ENCODE results near the gene GALNT18. TPM values are rescaled to one million over a fixed set of nuclear protein-coding genes. Genes with fewer than 3 reads are reported as not detected.

Gene GALNT18
- total and polyA plus RNA-seq, 8 donors: 16.4 to 42.6 (median 23.0) TPM

- no peak for TF ChIP-seq CTCF (IDR thresholded peaks at IDR 0.05)
- ATAC-seq: peak; percentile 41
- no peak overlapping the region for H3K27ac ChIP-seq
- intact Hi-C loops (cut with DNase I): no loop called here
- no peaks in the 10 kb centered on the region for H3K27me3 ChIP-seq
- H3K4me3 ChIP-seq: no peak overlapping the region
- DNase-seq: no peak
- no peaks in the 10 kb centered on the region for H3K4me1 ChIP-seq
- no peaks in the 10 kb centered on the region for H3K9me3 ChIP-seq
- no peaks in the 10 kb centered on the region for H3K36me3 ChIP-seq
Observed at GRCh38 chr11:11436715-11437313, 185.0 kb downstream of the GALNT18 start.

- Histone ChIP-seq H3K27me3 (no peaks in the 10 kb centered on the region), H3K4me3 (no peak overlapping the region), H3K27ac (no peak overlapping the region), H3K4me1 (no peaks in the 10 kb centered on the region), H3K36me3 (peaks cover 0 to under 1% of the 10 kb centered on the region in 2 donors), H3K9me3 (no peaks in the 10 kb centered on the region)
- TF ChIP-seq CTCF (IDR thresholded peaks at IDR 0.05): no peak
- ATAC-seq (no peak), DNase-seq (peak in 1 of 4 donors; percentile 15)
- intact Hi-C loops (cut with DNase I): no loop called here
Observed at GRCh38 chr11:11435635-11436034, 186.2 kb downstream of the GALNT18 start.

GRCh38 chr11:11433960-11434359, 187.8 kb downstream of the GALNT18 start:
- Histone ChIP-seq H3K4me1 (no peaks in the 10 kb centered on the region), H3K36me3 (peaks cover 0 to 4% of the 10 kb centered on the region in 2 donors), H3K9me3 (no peaks in the 10 kb centered on the region), H3K27me3 (no peaks in the 10 kb centered on the region), H3K27ac (no peak overlapping the region), H3K4me3 (no peak overlapping the region)
- intact Hi-C loops (cut with DNase I): no loop called here
- no peak for TF ChIP-seq CTCF (IDR thresholded peaks at IDR 0.05)
- DNase-seq: no peak
- ATAC-seq: no peak

- no peak for DNase-seq
- no peak for TF ChIP-seq CTCF (IDR thresholded peaks at IDR 0.05)
- H3K4me3 ChIP-seq: no peak overlapping the region
- no peaks in the 10 kb centered on the region for H3K9me3 ChIP-seq
- H3K36me3 ChIP-seq: peaks cover 0 to 4% of the 10 kb centered on the region in 2 donors
- no peak for ATAC-seq
- intact Hi-C loops (cut with DNase I): no loop called here
- H3K4me1 ChIP-seq: peaks cover 0 to 8% of the 10 kb centered on the region in 2 donors
- H3K27ac ChIP-seq: no peak overlapping the region
- H3K27me3 ChIP-seq: no peaks in the 10 kb centered on the region
Observed at GRCh38 chr11:11432621-11433319, 189.0 kb downstream of the GALNT18 start.

- no peak overlapping the region for H3K4me3 ChIP-seq
- peaks cover 0 to 4% of the 10 kb centered on the region in 2 donors for H3K36me3 ChIP-seq
- no peak for TF ChIP-seq CTCF (IDR thresholded peaks at IDR 0.05)
- DNase-seq: no peak
- H3K4me1 ChIP-seq: peaks cover 0 to 12% of the 10 kb centered on the region in 2 donors
- no peak overlapping the region for H3K27ac ChIP-seq
- intact Hi-C loops (cut with DNase I): no loop called here
- ATAC-seq: no peak
- H3K27me3 ChIP-seq: no peaks in the 10 kb centered on the region
- H3K9me3 ChIP-seq: no peaks in the 10 kb centered on the region
Observed at GRCh38 chr11:11430431-11430830, 191.4 kb downstream of the GALNT18 start.
